Measurements from ENCODE around the gene STK11.

DNA sequence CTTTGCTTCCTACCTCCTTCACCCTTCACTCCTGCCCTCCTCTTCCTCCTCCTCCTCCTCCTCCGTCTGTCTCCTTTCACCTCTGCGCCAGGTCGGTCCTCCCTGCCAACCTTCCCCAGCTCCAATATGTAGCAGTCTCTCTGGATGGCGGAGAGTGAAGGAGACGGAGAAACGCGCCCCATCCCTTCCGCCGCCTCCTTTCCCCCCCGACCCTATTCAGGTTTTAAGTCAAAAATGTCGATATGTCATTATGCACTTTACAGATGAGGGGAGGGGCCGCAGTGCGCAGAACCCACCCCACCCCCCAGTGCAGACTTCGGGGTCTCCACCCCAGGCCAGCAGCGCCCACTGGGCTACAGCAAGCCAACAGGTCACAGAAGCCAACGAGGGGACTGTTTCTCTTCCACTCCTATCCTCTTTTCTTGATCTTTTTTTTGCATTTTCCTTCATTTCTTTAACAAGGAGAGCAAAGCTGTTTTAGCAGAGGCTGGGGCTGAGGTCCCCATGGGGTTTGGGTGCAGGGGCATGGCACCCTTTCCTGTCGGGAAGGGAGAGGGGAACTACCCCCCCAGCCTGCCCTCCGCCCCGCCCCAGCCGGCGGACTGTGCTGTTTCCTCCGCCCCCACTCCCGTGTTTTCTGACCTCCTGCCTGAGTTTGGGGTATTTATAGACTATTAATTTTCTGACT is 52.0 kb downstream of the STK11 start:
- TF ChIP-seq, protein P1, sequence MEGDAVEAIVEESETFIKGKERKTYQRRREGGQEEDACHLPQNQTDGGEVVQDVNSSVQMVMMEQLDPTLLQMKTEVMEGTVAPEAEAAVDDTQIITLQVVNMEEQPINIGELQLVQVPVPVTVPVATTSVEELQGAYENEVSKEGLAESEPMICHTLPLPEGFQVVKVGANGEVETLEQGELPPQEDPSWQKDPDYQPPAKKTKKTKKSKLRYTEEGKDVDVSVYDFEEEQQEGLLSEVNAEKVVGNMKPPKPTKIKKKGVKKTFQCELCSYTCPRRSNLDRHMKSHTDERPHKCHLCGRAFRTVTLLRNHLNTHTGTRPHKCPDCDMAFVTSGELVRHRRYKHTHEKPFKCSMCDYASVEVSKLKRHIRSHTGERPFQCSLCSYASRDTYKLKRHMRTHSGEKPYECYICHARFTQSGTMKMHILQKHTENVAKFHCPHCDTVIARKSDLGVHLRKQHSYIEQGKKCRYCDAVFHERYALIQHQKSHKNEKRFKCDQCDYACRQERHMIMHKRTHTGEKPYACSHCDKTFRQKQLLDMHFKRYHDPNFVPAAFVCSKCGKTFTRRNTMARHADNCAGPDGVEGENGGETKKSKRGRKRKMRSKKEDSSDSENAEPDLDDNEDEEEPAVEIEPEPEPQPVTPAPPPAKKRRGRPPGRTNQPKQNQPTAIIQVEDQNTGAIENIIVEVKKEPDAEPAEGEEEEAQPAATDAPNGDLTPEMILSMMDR (IDR thresholded peaks at IDR 0.05), result no peak
- TF ChIP-seq POLR2A (IDR thresholded peaks at IDR 0.05; ENCODE audit: low read depth), result no peak
- no peak for TF ChIP-seq EP300 (IDR thresholded peaks at IDR 0.05)
- no peak for TF ChIP-seq POLR2AphosphoS5 (IDR thresholded peaks at IDR 0.05)
